ENCODE data around the gene GNG3.

- TF ChIP-seq CTCF (IDR thresholded peaks at IDR 0.05) (no peak), POLR2A (IDR thresholded peaks at IDR 0.05) (no peak)
These were observed 5.2 kb upstream of the GNG3 start for GRCh38 chr11:62702246-62702645.
